Hypothalamus (tissue), 51 donors: Measurements from ENCODE around the gene TUBA1A.
"Not testable (repeated sequence)": the region's sequence is repeated elsewhere in the genome, so short reads cannot be mapped to it uniquely, and the experiment has no call there.

ENCODE experiments used
- DNase-seq, 51 donors: peaks; one replicate each; lab custom pipeline; 2025; lab: John Stamatoyannopoulos, UW

TUBA1A gene

DNA sequence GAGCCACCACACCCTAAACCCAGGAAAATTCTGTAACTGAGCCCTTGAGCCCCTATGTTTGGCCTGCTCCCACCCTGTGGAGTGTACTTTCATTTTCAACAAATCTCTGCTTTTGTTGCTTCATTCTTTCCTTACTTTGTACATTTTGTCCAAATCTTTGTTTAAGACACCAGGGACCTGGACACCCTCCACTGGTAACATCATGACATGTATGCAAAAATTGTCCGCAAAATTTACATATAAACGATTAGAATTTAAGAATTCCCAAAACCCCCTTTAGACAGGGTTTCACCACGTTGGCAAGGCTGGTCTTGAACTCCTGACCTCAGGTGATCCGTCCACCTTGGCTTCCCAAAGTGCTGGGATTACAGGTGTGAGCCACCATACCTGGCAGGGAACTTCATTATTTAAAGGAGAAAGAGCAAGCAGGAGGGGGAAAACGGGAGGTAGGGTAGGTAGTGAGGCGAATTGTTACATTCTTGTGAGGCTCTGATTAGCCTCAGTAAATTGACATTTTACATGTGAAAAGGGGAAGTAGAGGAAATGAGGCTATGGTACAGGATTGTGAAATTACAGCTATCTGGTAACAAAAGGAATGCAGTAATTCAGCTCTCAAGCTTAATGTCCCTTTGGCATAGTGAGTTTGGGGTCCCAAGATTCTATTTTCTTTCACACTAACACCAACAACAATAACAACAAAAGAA is 27.6 kb downstream of the TUBA1A start:
- no peak for DNase-seq

DNA sequence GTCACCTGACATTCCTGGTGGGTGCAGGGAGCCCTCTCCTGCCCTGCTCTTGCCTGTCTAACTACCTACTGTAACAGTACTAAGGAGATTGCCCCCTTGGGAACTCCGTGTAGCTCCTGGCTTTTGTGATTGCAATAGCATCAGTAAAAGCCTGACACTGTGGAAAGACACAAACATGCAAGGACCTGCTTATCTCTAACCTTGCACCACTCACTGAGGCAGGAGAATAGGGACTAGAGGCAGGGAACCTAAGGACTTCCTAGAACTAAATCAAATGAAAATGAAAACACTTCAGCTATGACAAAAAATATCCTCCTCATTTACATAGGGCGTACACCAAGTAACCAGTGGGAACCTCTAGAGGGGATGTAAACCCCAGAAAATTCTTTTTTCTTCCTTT is 28.5 kb downstream of the TUBA1A start:
- no peak for DNase-seq

GRCh38 chr12:49154221-49154620 is 34.7 kb downstream of the TUBA1A start:
- no peak for DNase-seq

- DNase-seq = no peak
These were observed 41.5 kb downstream of the TUBA1A start for GRCh38 chr12:49147384-49147783.

DNA sequence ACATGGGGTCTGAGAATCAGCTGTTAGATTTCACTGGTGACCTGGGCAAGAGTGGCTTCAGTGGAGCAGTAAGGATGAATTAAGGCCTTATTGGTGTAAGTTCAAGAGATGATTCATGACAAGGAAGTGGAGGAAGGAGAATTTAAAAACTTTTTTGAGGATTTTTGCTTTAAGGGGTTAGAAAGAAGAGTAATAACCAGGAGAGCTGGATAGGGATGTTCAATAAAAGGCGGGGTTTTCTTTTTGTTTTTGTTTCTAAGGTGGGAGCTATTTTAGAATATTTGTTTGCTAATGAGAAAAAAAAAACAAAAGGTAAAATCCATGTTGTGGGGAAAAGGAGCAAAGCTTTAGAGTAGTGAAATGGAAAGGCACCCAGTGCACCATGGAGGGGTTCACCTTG is 42.5 kb downstream of the TUBA1A start:
- DNase-seq = no peak

DNA sequence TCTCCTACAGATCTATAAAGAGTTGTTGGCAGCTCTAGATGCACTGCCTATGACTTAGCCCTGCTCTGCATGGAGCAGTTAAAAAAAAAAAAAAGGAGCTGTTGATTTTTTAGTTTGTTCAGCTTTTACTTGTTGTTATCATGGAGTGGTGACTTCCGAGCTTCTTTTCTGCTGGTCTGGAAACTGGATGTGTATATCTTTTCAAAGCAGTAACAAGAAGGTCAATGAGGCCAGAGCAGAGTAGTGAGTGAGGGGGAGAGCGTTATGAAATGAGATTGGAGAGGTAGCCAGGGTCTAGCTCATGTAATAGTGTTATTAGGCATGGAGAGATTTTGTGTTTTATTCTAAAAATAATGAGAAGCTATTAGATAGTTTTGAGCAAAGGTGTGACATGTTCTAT is 44.5 kb downstream of the TUBA1A start:
- DNase-seq = no peak

- DNase-seq = no peak
These were observed 49.9 kb downstream of the TUBA1A start for GRCh38 chr12:49138999-49139398.

DNA sequence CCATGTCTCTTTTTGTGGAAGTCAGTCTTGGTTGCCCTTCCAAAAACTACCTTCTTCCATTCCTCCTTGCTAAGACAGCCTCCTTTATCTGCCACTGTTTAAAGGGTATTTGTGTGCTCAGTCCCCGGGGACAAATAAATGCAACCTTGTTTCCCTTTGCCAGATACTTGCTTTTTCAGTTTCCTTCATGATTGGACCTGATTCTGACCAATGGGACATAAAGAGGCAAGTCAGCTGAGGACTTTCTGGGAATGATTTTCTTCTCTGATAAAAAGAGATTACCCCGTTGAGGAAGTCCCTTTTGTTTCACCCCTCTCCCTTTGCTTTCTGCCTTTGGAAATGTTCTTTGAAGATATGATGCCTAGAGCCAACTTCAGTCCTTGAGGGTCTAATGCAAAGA is 50.3 kb downstream of the TUBA1A start:
- DNase-seq = no peak

DNA sequence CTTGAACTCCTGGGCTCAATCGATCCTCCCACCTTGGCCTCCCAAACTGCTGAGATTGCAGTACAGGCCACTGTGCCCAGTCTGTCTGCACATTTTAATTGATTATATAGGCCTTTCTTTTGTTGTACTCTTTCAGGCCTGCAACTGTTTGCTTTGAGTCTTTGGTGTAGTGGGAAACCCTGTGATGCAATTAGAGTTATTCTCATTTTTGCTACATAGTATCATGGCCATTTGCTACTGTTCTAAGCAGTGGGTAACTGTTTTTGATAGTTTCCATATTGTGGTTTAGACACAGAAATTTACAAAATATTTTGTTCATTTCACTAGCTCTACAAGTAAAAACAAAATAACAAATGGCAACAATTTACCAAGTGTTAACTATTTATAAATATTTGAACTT is 51.4 kb downstream of the TUBA1A start:
- no peak for DNase-seq

GRCh38 chr12:49136997-49137396 is 51.9 kb downstream of the TUBA1A start:
- not testable (repeated sequence) for DNase-seq
